ENCODE measurements around the gene SHROOM3.

Gene SHROOM3

DNA sequence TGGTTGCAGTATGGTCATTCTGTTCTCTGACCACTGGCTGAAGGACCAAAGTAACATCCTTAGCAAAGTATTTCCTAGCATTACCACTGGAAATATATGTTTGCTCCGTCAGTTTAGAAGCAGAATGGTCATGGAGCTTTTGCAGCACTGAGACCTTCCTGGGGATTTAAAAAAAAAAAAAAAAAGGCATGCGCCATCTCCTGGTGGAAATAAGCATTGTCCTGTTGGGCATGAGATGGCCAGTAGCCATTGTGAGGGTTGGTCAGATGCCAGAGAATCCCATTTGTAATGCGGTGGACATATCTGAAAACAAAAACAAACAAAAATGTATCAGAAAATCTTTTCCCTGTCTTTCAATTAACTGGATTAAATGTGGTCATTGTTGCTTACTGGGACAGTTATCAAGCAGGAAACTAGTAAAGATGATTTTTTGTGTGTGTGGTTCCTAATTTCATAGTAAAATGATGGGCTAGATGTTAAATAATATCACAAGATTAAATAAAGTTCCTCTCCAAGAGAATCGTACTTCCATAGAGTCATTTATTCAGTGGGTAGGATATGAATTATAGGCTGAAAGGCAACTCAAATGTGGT, 323.4 kb downstream of the SHROOM3 start:
- DNase-seq: no peak

DNA sequence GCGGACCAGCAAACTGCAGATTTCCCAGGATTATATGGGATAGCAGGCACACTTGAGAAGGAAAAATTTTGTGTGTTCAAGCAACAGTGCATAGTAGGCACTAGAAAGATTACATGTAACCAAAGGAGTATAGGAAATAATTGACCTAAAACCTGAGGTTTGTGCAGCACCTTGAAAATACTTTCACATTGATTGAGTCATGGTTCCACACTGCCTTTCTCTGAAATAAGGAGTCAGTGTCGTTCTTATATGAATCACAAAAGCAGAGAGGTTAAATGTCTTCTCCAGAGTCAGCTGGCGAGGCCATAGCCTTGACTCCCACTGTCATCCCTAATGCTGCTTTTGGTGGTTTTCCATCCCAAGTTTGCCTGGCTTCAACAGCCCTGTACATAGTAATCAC, 324.0 kb downstream of the SHROOM3 start:
- no peak for DNase-seq

DNA sequence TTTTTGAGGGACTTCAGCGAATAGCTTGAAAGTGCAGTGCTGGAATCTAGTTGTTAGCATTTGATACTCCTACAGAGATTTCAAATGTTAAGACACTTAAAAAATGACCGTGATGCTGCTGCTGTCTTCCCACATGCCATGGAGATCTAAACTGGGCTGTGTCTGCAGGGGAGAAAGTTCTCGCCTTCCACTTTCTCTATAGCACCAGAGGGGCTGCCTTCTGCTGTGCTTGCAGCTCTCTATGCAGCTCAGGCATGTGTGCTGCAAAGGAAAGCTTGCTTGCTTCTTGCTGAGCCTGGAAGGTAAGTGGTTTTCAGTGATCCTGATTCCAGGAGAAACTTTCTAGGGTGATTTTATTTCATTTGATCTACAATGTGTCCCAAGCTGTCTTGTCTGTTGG, 325.2 kb downstream of the SHROOM3 start:
- no peak for DNase-seq

DNA sequence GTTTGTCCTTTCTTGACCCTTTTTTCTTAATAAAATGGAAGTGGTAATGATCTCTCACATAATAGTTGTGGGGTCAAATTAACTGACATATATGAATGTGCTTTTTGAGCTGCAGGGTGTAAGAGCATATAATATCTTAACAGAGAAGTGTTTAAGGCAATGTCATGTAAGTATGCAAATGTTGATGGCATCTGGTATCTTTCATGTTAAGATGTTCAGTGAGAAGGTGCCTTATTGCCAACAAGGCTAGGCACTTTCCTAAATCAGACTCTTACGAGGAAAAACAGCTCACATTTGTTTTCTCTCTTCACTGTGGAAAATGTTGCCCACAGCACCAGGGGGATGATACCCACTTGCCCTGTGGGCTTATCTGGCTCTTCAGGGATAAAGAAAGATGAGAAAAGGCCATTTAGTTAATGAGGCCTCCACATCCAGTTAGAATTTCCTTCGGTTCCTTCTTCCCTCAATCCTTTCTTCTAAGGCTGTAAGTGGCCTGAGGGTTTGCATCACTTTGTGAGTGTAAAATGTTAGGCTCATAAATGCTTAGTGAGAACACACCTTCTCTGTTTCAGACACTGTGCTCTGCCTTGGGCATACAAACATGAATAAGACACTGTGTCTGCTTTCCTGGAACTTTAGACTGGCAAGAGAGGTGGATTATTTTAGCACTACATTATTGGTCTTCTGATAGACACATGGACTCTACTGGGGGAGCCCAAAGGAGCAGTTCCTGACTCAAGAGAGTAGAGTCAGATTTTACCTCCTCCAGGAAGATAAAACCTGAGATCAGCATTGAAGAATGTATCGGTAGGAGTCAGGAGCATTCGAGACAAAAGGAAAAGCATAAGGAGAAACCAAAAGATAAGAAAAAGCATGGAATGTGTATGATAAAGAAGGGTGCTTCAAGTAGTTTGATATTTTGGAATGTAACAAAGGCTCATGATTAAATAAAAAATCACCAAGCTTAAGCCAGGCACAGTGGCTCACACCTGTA, 327.4 kb downstream of the SHROOM3 start:
- DNase-seq: no peak

DNA sequence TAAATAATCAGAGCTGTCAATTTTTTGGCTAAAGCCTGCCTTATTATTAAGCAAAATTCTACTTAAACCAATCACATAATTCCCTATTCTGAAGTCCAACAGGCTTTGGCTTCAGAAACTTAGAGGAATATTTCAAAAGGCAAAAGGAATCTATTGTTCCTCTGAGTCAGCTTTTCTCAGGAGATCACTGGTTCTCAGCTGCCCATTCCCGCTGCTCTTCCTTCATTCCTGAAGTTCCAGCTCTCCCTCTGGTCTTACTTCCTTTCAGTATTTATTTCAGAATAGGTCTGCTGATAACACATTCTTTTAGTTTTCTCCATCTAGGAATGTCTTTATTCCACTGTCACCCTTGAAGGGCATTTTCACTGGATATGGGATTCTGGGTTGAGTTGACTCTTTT, 329.2 kb downstream of the SHROOM3 start:
- DNase-seq: no peak

DNA sequence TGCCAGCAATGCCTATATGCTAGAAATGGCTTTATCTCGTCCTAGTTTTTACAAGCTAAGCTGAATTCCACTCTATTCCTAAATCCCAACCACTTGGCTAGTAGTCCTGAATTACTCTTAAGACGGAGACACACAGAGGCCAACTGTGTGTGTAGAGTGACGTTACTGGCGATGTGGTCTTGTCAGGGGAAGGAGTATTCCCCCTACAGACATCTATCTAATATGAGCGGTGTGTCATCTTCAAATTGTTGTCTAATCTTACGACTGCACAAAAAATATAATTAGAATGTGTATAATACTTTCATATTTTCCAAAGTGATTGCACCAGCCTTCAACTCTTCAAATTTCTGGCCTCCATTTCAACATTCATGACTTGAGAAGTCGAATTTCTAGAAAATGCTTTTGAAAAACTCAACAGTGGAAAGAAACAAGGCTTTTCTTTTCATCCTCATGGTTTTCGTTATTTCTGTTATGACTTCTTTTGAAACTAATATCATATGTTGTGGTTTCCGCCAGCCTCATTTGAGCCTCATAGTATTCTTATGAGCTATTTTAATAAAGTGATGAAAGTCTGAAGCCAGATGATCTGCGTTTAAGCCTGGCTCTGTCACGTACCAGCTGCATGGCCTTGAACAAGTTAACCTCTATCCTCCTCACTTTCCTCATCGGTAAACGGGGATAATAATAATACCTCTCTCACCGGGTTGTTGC, 330.6 kb downstream of the SHROOM3 start:
- no peak for DNase-seq

DNA sequence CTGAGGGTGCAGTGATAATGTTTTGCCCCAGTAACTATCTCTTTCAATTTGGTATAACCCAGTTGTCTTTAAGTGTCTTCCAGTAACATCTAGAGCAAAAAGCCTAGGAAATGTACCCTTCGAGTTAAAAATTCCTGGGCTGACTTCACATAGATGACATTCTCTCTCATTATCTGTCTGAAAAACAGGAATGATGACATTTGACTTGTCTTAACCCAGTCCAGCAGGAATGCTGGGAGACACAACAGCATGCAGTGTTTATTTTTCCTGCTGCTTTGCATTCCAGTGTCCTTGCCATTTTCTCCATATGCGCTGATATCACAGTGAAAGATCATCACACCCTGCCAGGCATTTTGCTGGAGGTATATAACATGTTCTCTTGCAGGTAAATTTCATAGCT, 333.0 kb downstream of the SHROOM3 start:
- DNase-seq: no peak

DNA sequence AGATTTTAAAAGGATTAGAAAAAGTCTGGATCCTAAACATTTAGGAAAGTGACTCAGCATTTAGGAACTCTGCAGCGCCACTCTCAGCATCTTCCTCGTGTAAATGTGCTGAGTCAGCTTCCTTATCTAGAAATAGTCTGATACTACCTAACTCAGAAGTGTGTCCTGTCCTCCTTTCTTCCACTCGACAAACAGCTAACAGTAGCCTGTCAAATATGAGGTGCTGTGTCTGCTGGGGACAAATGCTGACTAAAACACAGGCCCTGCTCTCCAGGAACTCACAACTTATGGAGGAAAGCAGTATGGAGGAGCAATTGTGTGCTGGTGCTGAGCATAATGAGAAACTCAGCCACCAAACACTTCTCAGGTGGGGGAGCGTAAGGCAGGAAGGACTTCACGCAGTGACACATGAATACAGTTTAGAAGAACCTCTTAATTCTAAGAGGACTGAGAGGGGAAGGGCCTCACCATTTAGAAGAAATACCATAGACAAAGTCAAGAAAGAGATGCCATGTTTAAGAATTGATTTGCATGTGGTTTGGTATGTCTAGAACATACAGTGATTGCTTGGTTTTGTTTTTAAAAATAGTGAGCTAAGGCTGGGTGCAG, 337.6 kb downstream of the SHROOM3 start:
- no peak for DNase-seq

DNA sequence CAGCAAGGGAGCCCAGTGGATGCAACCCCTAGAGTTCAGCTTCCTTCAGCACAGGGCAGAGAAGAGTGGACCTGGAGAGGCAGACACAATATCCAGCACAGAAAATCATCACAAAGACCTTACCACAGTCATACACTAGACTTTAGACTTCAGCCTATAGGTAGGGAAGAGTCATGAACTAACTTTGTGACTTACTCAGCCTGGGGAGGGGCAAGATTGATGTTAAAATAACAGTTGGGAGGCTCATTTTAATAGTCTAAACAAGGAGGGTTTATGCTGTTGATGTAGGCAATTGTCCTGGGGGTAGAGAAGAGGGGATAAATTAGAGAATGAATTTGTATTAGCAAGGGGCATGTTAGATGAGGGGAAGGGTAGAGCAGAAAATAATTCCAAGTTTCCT, 338.7 kb downstream of the SHROOM3 start:
- DNase-seq: no peak

DNA sequence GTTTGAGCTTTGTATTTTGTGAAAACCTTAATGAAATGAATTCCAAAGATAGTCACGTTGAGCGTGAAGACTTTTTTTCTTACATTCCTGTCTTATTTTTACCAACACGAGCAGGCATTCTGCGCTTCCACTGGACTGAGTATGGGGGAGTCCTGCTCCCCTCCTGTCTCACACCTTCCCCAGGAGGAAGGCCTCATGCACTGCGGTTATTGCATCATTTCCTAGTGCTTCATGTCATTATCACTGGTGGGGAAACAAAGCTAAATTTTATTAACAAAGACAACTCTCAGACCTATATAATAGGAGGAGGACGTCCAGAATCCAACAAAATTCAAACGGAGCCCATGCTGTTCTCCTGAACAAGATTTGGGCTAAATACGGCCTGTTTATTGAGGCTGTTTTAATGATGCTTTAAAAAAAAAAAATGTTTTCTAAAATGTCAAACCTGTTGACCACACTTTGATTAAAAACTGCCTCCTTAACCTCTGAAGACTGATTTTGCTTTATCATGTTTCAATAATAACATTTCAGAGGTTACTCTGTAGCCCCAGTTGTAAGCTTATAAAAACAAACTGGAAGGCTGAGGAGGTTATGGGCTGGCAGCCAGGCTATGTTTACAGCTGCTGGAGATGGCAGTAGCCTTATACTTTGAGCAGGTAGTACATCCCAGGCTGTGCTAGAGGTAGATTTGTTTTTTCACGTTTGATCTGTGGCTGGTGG, 344.9 kb downstream of the SHROOM3 start:
- no peak for DNase-seq

DNA sequence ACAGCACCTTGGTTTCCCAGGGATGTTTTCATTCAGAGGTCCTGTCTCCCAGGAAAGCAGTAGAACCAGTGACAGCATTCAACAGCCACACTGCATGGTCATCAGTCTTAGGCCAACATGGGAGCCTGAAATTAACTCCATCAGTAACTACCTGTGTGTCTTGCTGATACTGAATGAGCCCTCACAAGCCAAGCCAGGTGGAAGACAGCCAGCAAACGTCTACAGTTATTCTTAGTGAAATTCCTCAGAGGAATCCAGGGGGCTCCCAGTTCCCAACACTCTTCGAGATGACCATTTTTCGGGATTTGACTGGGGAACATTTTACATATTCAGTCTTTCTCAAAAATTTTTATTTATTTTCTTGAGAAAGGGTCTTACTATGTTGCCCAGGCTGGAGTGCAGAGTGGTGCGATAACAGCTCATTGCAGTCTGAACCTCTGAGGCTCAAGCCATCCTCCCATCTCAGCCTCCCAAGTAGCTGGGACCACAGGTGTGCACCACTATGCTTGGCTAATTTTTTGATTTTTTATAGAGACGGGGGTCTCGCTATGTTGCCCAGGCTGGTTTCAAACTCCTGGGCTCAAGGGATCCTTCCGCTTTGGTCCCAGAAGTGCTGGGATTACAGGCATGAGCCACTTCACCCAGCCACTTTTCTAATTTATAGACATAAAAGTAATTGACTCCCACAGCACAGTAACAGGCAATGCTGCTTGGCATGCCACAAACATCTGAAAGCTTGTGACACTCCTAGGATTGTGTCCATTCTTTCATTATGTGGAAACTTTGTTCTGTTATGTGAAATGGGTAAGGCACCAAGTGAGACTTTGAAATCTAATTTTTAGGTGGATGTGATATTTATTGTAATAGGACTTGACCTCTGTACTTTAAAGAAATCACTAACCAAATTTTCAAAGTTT, 346.0 kb downstream of the SHROOM3 start:
- DNase-seq: no peak

DNA sequence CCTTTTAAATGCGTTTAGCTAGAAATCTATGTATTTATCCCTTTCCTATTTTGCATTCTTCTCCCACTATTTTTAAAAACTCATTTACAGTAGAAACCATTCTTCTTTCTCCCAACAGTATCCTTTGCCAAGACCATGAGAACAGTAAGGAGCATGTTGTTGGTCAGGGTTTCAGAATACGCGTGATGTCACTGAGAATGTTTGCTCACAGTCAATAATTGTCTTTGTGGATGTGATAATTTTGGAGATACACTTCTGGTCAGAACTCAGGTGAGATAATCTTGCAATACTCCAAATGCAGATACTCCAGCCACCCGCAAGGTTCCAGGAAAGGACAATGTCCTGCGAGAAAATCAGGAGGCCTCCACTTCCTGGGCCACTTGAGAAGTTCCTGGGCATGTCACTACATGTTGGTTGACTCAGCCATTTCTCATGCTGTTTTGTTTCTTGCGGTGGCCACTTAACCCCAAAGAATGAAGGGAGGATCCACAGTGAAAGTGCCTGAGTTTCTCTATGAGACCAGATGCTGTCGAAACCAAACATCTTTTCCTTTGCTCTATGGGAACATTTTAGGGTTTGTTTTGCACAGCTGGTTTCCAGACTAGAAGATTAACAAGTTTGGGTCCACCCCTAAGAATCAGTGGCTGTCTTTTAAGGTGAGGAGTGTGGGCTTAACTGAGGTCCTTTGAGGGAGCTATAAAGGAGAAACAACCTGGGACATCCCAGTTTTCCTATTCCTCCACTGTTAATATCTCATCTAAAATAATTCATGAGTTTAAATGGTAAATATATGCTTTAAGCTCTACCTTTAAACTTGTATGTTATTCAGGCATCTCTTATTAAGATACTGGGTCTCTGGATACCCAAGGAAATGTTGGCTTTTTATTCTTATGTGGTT, 346.9 kb downstream of the SHROOM3 start:
- DNase-seq: no peak

DNA sequence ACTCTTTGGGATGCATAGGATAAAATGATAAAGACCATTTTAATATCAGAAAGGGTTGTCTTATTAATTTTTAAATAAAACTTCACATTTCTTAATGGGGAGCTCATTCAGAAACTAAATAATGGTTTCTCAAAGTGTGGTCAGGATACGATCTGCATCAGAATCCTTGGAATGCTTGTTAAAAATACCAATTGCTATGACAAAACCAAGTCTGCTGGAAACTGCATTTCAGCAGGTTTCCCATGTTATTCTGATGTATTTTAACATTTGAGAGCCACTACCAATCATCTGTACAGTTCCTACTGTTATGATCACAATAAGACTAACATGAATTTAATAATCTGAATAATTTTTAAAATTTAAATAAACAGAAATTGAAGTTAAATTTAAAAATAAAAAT, 347.8 kb downstream of the SHROOM3 start:
- no peak for DNase-seq

DNA sequence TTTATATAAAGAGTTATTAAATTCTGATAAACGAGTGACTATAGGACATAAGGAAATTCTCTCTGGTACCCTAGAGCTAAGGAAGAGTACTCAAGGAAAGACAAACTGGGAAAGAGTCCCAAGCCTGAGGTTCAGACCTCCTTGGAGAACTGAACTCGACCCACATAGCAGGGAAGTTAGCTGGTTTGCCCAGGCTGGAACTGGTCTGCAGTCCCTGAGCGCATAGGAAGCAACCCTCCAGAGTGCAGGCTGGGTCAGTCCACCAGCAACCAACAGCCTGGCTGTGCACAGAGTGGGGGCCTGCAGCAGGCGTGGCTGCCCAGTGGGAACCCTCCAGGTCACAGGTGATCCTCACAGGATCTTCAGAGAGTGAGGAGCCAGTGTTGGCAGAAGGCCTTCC, 348.8 kb downstream of the SHROOM3 start:
- no peak for DNase-seq

DNA sequence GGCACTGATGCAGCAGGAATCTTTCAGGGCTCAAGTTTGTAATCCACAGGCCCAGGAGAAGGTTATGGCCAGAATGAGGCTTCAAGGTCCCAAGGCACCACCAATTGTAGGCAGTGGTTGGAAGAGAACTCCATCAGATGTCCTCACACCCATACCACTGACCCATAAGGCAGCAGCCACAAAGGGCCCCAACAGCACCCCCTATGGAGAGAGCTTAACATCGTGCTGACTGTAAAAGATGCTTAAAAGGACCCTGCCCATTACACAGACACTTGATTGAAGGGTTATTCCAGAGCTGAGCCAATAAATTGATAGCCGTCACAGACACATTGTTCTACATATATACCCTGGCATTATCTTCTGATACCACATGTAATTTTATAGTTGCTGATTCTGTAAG, 349.2 kb downstream of the SHROOM3 start:
- DNase-seq: no peak

DNA sequence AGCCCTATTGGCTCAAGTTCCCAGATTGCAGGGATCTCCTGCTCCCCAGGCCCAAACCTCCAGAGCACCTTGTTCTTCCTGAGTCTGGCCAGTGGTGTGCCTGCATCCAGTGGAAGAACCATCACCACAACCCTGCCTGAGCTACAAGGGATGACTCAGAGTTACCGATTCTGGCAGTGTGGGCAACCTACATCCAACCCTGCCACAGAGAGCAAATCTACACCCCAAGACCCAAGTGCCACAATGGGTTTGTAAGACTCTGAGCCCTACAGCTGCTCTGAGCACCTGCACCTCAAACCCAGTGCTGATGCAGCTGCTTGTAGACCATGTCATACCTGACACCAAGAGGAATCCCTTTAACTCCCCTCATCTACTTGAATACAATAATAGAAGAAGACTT, 352.9 kb downstream of the SHROOM3 start:
- no peak for DNase-seq

DNA sequence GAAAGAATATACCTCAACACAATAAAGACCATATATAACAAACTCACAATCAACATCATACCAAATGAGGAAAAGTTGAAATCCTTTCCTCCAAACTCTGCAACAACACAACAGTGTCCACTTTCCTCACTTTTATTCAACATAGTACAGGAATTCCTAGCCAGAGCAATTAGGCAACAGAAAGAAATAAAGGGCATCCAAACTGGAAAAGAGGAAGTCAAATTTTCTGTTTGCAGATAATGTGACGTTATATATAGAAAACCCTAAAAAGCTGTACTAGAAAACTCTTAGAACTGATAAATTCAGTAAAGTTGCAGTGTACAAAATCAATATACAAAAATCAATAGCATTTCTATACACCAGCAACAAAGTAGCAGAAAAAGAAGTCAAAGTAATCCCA, 355.3 kb downstream of the SHROOM3 start:
- DNase-seq: no peak

DNA sequence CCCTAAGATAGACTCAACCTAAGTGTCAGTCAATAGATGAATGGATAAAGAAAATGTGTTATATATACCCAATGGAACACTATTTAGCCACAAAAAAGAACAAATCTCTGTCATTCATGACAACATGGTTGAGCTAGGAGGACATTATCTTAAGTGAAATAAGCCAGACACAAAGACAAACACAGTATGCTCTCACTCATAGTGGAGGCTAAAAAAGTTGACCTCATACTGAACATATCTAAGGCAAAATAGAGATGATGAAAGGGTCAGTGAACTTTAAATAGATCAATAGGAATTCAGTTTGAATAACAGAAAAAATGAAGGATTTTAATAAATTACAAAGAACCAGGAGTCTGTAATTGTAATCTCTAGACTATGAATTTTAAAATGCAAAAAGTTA, 356.4 kb downstream of the SHROOM3 start:
- no peak for DNase-seq

DNA sequence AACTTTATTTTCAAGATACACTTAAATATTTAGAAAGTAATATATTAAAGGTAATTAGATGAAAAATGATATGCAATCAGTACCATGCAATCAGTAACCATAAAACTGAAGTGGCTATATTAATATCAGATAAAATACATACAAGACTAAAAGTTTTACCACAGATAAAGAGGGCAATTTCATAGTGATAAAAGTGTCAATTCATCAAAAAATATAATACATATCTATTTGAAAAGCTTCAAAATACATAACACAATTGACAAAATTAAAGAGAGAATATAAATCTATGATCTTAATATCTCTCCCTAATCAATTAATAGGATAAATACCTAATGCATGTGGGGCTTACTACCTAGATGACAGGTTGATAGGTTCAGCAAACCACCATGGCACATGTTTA, 357.4 kb downstream of the SHROOM3 start:
- no peak for DNase-seq

DNA sequence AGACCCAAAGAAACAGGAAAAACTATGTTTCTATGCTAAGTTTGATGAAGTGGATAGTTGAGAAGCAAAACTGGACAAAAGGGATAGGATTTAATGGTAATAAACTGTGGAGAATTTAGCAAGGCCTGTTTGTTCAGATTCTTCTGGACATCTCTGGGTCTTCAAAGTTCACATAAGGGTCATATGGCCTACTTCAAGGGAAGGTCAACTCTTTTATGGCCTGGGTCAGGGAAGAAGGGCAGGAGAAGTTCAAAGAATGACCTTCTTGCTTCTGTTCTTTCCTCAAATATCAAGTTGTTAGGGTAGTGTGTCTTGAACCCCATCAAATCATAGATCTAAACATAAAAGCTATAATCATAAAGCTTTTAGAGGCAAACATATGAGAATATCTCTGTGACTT, 360.2 kb downstream of the SHROOM3 start:
- DNase-seq: no peak

DNA sequence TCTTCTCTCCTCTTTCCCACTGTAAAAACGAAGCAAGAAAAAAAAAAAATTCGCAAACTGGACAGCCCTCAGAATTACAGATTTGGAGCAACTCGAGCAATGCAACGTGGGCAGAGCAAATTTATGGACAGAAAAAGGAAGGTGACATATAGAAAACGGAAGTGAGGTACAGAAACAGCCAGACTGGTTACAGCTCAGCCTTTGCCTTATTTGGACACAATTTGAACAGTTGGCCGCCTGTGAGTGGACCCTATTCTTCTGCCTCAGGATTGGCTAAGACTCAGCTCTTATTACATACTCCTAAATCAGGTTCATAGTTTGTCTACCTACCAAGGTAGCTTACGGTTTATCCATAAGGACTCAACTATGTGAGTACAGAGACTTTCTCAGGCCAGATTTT, 364.1 kb downstream of the SHROOM3 start:
- no peak for DNase-seq
